PC-9 (cell line): Measurements from ENCODE around the gene MGAT5.

Source experiments
- EZH2 ChIP-seq: fragments of 200-600 bp; sonication (generic); IDR thresholded peaks from 2 replicates; pipeline ENCODE4 v1.8.0; 2017; ENCODE audit warnings: antibody characterized with exemption, low read depth
- TF ChIP-seq, protein P1 (sequence below): fragments of 200-600 bp; sonication (generic); conservative IDR thresholded peaks from 2 replicates; pipeline ENCODE4 v1.6.1; 2017; ENCODE audit warnings: mixed run types, antibody characterized with exemption, mild to moderate bottlenecking, moderate library complexity

DNA sequence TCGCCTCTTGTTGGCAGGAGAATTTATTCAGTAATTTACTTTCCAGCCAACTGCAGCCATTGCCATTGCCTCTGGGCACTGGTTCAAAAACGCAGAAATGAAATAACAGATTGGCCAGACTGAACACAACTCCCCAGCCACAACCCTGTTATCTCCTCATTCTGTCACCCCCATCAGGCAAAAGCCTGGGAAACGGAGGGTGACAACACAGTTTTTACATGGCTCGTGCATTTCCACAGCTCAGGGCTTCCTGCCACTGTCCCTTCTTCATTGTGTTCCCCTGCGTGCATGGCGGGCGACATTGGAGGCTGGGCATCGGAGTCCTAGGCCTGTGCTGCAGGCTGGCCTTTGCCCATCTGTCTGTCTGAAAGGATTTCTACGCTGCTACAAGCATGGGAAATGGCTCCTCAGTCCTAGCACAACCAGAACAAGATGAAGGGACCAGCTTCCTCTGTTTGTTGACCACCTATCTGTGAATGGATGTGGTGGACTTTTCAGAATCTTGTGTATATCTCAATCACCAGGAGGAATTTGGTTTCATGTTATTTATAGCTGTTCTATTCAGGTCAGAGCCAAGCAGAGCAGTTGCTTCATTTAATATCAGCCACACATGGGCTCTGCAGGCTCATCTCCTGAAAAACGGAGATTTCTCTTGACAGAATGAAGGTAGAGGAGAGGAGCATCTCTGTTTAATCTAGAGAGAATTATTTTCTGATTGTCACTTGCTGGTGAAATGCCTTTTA is 107.0 kb downstream of the MGAT5 start:
- TF ChIP-seq, protein P1, sequence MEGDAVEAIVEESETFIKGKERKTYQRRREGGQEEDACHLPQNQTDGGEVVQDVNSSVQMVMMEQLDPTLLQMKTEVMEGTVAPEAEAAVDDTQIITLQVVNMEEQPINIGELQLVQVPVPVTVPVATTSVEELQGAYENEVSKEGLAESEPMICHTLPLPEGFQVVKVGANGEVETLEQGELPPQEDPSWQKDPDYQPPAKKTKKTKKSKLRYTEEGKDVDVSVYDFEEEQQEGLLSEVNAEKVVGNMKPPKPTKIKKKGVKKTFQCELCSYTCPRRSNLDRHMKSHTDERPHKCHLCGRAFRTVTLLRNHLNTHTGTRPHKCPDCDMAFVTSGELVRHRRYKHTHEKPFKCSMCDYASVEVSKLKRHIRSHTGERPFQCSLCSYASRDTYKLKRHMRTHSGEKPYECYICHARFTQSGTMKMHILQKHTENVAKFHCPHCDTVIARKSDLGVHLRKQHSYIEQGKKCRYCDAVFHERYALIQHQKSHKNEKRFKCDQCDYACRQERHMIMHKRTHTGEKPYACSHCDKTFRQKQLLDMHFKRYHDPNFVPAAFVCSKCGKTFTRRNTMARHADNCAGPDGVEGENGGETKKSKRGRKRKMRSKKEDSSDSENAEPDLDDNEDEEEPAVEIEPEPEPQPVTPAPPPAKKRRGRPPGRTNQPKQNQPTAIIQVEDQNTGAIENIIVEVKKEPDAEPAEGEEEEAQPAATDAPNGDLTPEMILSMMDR = no peak
- no peak for TF ChIP-seq EZH2
